Islet precursor cell (in vitro differentiated cells): ENCODE data around the gene NBPF11.
"Not testable (repeated sequence)": the region's sequence is repeated elsewhere in the genome, so short reads cannot be mapped to it uniquely, and the experiment has no call there.

Experiments used
- DNase-seq: peaks from one replicate; pipeline ENCODE4 v3.0.0-alpha.2; 2018

NBPF11 gene

DNA sequence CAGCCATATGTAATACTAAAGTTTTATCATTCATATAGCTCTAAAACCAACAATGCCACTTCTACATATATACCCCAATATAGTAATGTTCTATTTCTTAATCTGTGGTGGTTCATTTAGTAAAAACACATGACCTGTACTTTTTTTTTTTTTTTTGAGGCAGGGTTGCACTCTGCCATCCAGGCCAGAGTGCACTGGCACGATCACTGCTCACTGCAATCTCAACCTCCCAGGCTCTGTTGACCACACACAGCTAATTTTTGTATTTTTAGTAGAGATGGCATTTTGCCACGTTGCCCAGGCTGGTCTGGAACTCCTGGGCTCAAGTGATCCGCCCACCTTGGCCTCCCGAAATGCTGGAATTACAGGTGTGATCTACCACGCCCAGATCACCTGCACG is 2.1 kb downstream of the NBPF11 start:
- not testable (repeated sequence) for DNase-seq

DNA sequence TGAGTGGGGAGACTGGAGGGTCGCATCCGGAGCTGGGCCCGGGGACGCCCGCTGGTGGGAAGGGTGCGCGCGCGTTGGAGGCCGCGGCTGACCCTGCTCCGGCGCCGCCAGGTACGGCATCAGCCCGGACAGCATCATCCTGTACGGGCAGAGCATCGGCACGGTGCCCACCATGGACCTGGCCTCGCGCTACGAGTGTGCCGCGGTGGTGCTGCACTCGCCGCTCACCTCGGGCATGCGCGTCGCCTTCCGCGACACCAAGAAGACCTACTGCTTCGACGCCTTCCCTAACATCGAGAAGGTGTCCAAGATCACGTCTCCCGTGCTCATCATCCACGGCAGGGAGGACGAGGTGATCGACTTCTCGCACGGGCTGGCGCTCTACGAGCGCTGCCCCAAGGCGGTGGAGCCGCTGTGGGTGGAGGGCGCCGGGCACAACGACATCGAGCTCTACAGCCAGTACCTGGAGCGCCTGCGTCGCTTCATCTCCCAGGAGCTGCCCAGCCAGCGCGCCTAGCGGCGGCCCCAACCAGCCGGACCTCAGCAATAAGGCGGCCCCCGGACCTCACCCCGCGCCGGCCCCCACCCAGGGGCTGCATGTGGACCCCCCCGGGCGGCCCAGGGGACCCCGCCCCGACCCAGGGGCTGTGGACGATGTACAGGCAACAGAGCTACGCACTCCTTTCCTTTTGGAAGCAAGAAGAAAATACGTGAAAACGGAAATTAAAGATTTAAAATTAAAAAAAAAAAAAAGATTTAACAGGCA is 2.8 kb downstream of the NBPF11 start:
- not testable (repeated sequence) for DNase-seq

DNA sequence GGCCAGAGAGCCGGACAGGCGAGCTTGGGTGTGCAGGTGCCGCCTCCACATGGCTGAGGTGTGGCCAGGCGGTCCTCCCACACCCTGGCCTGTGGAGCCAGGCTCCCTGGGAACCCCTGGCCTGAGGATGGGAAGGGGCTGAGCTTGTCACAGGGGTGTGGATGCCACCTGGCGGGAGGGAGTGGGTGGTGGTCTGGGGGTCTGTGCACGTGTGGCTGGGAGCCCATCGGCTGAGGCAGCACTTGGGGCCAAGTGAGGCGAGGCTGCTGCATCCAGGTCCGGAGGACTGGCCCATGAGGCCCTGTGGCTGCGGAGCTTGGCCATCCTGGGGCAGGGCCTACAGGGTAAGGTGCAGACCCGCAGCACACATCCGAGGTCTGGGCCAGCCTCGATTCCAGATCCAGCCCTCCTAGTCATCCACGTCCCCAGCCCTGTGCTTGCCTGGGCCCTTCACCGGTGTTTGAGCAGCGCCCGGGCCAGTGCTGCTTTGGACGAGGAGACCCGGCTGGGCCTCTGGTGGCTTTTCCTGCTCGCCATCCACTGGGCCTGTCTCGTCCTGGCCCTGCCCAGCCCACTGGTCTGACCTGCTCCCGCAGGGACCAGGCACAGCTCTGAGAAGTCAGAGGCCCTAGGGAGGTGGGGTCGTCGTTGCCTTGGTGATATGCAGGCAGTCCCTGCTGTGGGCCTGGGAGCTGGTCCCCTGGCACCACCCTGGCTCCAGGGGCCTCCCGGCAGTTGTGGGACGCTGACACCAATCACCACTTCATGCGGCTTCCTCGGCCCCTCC is 4.8 kb downstream of the NBPF11 start:
- not testable (repeated sequence) for DNase-seq

DNA sequence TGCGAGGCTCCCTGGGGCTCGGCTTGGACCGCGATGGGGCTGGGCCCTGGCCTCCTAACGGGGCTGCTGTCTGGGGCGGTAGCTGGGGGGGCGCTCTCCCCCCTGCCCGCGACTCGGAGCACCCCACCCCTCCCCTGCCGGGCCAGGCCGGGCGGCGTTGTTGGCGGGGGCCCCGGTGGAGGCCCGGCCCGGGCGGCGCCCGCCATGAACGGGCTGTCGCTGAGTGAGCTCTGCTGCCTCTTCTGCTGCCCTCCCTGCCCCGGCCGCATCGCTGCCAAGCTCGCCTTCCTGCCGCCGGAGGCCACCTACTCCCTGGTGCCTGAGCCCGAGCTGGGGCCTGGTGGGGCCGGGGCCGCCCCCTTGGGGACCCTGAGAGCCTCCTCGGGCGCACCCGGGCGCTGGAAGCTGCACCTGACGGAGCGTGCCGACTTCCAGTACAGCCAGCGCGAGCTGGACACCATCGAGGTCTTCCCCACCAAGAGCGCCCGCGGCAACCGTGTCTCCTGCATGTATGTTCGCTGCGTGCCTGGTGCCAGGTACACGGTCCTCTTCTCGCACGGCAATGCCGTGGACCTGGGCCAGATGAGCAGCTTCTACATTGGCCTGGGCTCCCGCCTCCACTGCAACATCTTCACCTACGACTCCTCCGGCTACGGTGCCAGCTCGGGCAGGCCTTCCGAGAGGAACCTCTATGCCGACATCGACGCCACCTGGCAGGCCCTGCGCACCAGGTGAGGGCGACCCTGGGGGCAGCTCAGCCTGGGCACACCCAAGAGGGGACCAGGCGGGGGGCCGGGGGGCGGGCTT is 5.7 kb downstream of the NBPF11 start:
- not testable (repeated sequence) for DNase-seq

DNA sequence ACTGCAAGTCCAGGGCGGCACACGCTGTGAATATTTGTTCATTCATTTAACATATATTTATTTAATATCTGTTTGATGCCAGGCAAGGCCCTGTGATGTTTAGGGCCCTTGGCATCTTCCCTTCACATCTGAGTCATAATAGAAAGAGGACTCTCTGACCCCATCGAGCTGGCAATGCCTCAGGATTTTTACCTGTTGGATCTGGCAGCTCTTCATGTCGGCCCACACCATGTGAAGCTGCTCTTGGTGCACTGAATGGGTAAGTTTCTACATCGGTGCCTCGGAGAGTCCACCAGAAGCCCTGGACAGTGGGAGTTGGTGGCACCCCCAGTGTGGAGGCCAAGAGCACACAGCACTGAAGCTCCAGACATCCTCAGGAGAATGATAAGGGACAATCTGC is 8.9 kb downstream of the NBPF11 start:
- DNase-seq: not testable (repeated sequence)

DNA sequence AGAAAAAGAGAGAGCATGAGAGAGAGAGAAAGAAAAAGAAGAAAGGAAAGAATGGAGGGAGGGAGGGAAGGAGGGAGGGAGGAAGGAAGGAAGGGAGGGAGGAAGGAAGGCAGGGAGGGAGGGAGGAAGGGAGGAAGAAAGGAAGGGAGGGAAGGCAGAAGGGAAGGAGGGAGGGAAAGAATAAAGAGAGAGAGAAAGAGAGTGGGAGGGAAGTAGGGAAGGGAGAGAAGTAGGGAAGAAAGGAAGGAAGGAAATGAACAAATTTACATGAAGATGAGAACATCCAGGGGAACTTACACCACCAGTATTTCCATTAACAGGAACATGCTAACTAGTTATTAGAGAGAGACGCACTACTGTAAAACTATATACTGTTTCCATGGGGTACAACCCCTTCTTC is 10.1 kb downstream of the NBPF11 start:
- not testable (repeated sequence) for DNase-seq

DNA sequence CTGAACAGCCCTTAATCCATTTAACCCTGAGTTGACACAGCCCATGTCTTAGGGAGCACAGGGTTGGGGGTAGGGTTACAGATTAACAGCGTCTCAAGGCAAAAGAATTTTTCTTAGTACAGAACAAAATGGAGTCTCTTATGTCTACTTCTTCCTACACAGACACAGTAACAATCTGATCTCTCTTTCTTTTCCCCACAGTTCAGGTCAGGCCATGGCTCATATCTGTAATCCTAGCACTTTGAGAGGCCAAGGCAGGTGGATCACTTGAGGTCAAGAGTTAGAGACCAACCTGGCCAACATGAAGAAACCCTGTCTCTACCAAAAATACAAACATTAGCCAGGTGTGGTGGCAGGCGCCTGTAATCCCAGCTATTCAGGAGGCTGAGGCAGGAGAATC is 13.5 kb downstream of the NBPF11 start:
- DNase-seq: not testable (repeated sequence)

DNA sequence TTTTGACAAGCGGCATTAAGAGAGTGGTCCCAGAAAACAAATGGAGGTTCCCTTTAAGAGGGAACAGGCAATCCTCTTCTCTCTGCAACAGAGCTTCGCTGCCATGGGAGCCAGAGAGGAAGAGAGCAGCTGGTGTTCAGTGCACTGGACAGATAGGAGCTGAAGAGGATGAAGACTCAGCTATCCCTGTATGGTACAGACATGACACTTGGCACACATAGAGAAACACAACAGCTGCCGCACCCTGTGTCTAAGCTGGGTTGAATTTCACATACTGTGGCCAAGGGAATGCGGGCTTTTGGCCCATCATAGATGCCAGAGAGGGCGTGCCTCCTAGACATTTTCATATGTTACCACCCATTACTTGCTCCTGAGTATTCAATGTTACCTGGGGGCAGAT is 29.7 kb downstream of the NBPF11 start:
- not testable (repeated sequence) for DNase-seq

DNA sequence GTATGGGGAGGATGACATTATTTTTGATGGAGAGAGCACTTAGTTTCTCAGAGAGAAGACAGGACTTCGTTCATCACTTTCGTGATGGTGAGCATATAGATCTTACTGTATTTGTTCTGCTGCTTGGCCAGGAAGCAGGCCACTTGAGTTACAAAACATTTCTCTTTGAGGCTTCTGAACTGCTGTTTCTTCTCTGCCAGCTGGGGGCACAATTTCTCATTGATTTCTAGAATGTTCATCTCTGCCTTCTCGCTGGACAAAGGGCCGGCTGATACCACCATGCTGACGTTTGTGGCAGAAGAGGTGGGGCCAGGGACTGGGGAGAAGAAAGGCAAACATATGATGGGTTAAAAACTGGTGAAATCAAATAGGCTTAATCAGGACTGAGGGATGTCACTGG is 31.7 kb downstream of the NBPF11 start:
- not testable (repeated sequence) for DNase-seq

DNA sequence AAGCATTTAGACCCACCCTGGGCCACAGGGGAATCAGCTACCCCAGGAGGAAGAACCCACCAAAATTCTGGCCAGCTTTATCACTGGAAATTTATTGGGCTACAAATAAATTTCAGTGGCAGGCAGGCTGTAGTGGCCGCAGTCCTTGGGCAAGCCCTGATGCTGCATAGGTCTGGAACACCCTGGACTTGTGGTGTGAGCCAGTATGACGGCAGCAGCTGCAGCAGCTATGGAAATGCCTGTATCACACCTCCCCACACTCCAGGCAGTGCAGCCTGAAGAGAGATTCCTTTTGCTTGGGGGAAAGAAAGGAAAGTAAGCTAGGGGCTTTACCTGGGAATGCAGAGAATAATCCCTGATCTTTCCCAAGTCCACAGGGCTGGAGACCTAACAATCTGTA is 56.3 kb downstream of the NBPF11 start:
- DNase-seq: not testable (repeated sequence)

DNA sequence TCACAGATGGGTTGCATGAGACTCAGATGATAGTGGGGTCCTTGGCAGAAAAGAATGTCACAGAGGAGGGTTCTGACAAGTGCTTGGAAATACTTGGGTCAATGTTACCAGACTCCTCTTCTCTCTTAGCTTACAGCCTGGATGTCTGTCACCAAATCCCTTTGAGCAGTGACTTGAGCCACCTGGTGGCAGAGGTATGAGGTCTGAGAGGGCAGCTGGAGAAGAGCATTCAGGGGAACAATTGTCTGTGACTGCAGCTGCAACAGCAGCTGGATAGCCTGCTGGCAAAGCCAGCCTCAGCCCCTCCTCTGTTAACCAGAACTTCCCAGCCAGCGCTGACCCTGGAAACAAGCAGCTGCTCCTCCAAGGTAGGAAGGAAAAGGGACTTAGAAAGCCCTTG is 65.9 kb downstream of the NBPF11 start:
- not testable (repeated sequence) for DNase-seq

DNA sequence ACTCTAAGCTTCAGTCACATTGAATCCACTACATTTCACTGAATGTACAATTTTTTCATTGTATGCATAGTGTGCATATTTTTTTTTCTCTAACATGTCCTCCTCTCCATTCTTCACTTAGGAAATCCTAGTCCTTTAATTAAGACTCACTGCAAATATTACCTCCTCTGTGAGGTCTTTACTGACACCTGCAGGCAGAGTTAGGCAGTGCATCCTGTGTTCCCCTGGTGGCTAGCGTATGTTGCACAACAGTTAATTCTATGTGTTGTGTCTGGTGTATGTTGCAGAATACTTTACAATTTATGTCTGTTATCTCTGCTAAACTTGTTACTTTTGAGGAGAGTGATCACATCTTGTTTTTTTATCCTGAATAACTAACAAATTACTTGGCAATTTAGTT is 70.9 kb downstream of the NBPF11 start:
- not testable (repeated sequence) for DNase-seq

DNA sequence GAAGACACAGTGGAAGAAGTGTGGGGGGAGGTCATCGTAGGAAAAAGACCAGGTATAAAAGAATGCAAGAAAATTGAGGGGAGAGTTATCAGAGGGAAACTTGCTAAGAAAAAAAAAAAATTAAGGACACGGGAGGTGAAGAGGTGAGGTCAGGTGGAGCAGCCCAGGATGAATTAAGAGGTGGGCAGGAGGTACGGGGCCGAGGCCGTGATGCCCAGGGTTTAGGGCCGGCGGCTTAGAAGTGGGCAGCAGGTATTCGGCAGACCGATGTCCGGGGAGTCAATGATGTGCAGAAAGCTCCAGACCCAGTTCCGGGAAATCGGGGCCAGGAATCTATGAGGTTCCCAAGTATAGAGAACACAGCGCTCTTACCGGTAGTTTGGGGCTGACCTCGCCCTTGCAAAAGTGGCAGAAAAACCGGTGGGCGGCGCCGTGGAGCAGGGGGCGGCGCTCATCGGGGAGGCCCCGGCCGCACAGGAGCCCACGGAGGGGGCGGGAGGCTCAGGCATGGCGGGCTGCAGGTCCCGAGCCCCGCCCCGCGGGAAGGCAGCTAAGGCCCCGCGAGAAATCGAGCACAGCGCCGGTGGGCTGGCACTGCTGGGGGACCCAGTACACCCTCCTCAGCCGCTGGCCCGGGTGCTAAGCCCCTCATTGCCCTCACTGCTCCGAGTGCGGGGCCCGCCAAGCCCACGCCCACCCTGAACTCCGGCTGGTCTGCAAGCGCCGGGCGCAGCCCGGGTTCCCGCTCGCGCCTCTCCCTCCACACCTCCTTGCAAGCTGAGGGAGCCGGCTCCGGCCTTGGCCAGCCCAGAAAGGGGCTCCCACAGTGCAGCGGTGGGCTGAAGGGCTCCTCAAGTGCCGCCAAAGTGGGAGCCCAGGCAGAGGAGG is 73.2 kb downstream of the NBPF11 start:
- DNase-seq: not testable (repeated sequence)

DNA sequence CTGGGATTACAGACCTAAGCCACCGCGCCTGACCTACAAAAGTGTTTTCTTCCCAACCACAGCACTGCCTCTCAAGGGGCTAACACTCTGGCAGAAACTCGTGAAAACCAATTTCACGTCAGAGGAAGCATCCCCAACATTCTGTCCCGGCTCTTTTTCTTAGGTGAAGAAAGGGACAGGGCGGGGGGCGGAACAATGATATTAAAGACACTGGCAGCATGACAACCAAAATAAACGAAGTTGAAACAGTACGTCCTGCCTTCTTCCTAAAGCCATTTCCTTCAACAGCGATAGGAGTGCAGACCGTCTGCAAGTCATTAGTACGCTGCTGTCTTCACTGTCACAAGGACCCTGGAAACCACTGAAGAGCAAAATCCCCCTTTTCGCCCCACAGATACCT is 74.0 kb downstream of the NBPF11 start:
- DNase-seq: not testable (repeated sequence)

DNA sequence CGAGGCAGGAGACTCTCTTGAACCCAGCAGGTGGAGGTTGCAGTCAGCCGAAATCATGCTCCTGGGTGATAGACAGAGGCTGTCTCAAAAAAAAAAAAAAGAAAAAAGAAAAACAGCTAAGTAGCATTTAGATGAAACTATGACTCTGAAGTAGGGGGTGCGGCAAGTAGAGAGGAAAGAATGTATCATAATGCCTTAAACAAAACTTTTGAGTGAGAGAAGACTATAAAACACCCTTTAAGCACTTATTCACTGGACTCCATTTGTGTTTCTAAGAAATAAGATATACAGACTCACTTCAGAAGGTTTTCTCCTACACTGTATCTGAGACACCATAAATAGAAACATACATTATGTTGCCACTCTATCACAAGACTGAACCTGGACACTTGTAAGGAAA is 74.6 kb downstream of the NBPF11 start:
- DNase-seq: not testable (repeated sequence)

DNA sequence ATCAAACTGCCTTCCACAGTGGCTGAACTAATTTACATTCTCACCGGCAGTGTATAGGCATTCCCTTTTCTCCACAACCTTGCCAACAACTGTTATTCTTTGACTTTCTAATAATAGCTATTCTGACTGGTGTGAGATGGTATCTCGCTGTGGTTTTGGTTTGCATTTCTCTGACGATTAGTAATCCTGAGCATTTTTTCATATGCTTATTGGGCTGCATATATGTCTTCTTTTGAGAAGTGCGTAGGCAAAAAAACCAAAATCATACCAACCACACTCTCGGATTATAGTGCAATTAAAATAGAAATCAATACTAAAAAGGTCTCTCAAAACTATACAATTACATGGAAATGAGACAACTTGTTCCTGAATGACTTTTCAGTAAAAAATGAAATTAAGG is 78.7 kb downstream of the NBPF11 start:
- not testable (repeated sequence) for DNase-seq

DNA sequence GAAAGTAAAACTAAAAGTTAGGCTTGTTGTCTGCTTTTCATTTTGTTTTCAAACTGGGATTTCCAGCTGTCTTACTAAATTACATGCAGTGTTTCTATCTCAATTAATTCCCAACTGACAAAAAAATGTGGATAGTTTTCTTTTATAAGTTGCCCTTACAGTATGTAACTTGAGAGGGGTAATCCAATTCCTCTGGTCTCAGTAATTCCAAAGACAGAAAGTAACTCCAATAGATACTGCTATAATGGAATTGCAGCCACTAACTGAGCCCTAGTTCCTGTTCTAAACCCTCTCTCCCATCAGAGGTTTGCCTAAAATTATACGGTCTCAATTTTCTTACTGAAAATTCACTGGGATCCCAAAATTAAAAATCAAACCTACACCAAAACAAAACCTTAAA is 83.5 kb downstream of the NBPF11 start:
- not testable (repeated sequence) for DNase-seq

DNA sequence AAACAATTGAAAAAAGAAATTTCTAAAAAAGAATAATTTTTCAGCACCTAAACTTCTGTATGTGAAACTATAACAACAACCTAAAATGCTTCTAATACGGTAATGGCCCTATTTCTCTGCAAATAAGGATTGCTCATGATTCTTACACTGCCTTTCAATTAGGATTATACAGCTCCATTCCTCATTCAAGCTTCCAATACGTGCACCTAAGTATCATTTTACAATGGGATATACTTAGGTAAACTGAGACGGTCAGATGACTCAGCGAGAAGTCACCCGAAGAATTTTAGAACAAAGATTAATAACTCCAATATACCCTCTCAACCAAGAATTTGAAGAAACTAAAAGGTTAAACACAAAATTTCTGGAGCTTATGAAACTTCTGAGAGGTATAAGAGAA is 83.9 kb downstream of the NBPF11 start:
- DNase-seq: not testable (repeated sequence)

DNA sequence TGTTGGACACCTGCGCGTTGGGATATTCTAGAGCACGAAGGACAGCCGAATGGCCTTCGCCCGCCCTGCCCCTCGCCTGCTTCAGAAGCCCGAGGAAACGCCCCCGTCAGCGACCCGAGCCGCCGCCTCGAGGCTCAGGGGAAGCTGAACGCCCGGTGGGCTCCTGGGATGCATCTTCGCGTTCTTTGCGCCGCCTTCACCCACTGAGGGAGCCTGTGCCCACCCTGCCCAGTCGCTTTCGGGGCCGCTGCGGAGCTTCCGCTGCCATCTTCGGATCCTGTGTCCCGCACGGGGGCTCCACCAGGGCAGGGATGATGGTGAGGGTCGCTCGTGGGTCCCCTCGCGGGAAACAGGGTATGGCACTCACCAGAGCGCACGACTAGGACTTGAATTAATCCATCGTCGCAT is 91.8 kb downstream of the NBPF11 start:
- DNase-seq: not testable (repeated sequence)

DNA sequence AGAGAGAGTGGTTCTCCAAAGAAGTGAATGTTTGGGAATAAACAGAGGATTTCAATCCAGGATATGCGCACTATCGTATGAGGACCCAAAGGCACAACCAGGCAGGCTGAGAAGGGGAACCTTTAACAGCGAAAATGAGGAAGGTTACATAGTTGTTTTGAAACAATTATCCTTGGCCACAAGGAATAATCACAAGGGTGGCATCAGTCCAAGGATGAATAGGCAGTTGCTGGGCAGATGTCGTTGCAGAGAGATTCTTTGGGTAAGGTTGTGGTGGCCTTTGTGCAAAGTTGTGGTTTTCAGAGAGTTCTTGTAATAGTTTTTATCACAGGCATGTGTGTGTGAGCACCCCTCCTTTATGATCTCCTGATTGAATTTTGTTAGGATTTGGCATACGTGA is 94.7 kb downstream of the NBPF11 start:
- not testable (repeated sequence) for DNase-seq
